Kidney (tissue), 14 donors: ENCODE results near the gene FBLN1. TPM values are rescaled to one million over a fixed set of nuclear protein-coding genes. Genes with fewer than 3 reads are reported as not detected.
A peak's percentile ranks its signal among the peaks of the same experiment; 100 is the strongest.

ENCODE experiments used
- DNase-seq, 5 donors: peaks; one replicate each; pipeline ENCODE4 v3.0.0-alpha.2; 2013 to 2020
- FAIRE-seq: peaks from 2 replicates; lab custom pipeline; 2012; peaks lifted over from hg19 to GRCh38; lab: Jason Lieb, UNC
- H3K27ac ChIP-seq, 2 donors: one replicate each; pipeline ENCODE4 v1.7.0; 2013; ENCODE audit warnings: low read depth in 2 of 2, low read length in 2 of 2, inconsistent platforms in 1 of 2
- H3K27me3 ChIP-seq: one replicate; pipeline ENCODE4 v1.7.1; 2013; ENCODE audit warnings: low read length, inconsistent platforms; ENCODE audit not compliant: control insufficient read depth, insufficient read depth
- H3K36me3 ChIP-seq, 3 donors: one replicate each; pipeline versions ENCODE4 v1.7.0 to v1.7.1; 2013; ENCODE audit warnings: low read length in 3 of 3, control low read depth in 1 of 3, inconsistent platforms in 1 of 3; ENCODE audit not compliant: insufficient read depth in 3 of 3, control insufficient read depth in 2 of 3
- H3K4me1 ChIP-seq, 3 donors: one replicate each; pipeline versions ENCODE4 v1.7.0 to v1.7.1; 2013; ENCODE audit warnings: low read length in 3 of 3, inconsistent platforms in 1 of 3, low read depth in 1 of 3; ENCODE audit not compliant: control insufficient read depth in 2 of 3, insufficient read depth in 2 of 3
- H3K4me3 ChIP-seq, 3 donors: one replicate each; pipeline versions ENCODE4 v1.7.0 to v1.8.1; 2013; ENCODE audit warnings: low read length in 3 of 3, control low read depth in 1 of 3, inconsistent platforms in 1 of 3
- H3K9ac ChIP-seq, 3 donors: one replicate each; pipeline versions ENCODE4 v1.7.0 to v1.7.1; 2013; ENCODE audit warnings: low read length in 3 of 3, control low read depth in 1 of 3, inconsistent platforms in 1 of 3
- H3K9me3 ChIP-seq, 3 donors: one replicate each; pipeline versions ENCODE4 v1.7.0 to v1.7.1; 2013; ENCODE audit warnings: low read length in 3 of 3, control low read depth in 1 of 3, inconsistent platforms in 1 of 3; ENCODE audit not compliant: control insufficient read depth in 2 of 3, insufficient read depth in 1 of 3
- CTCF ChIP-seq: IDR thresholded peaks from 3 replicates; pipeline ENCODE4 v1.5.1; 2012; ENCODE audit warnings: mild to moderate bottlenecking, moderate library complexity, borderline replicate concordance; ENCODE audit not compliant: insufficient read depth; ENCODE audit errors: extremely low read depth
- intact Hi-C: fragments of 100-400 bp; cut with DNase I; formaldehyde crosslinking; loops from one replicate; pipeline ENCODE4 v1.11.1; 2022
- polyA plus RNA-seq: library from polyadenylated mRNA; stranded (reverse); fragments of 350-450 nt; fragmentation: Illumina TruSeq; extraction: RNeasy Lipid Tissue Mini Kit (QIAGEN cat#74804); gene quantifications from one replicate; pipeline ENCODE4 v1.2.3, GENCODE V29; 2014; ENCODE audit warnings: low read depth, low replicate concordance; ENCODE audit not compliant: insufficient read depth
- total RNA-seq: library from RNA; stranded (reverse); fragmentation: NEBNext Ultra II Directional; extraction: Animal tissue kit (Norgen Biotek cat#: 25700); gene quantifications from one replicate; pipeline ENCODE4 v1.2.1, GENCODE V29; 2021
- donor health status: control.
- donor health status: control.
- donor health status: control.
- donor health status: control.
- donor health status: control.
- donor health status: DM: yes; HTN: yes; CAD: no.
- donor health status: Normal renal cell carcinoma (clear cell type).

FBLN1 gene
- total and polyA plus RNA-seq, 2 donors from 2014 or later: 23.3 to 105 TPM

- no peaks in the 10 kb centered on the region for H3K36me3 ChIP-seq
- H3K9me3 ChIP-seq: no peaks in the 10 kb centered on the region
- no peaks in the 10 kb centered on the region for H3K4me1 ChIP-seq
- FAIRE-seq: no peak
- no peak for DNase-seq
- TF ChIP-seq CTCF: no peak
- H3K27ac ChIP-seq: no peak overlapping the region
- H3K27me3 ChIP-seq: no peaks in the 10 kb centered on the region
- intact Hi-C loops: no loop called here
- no peak overlapping the region for H3K4me3 ChIP-seq
- H3K9ac ChIP-seq: no peak overlapping the region
Measured at GRCh38 chr22:45458532-45458931, 44.2 kb upstream of the FBLN1 start.

DNA sequence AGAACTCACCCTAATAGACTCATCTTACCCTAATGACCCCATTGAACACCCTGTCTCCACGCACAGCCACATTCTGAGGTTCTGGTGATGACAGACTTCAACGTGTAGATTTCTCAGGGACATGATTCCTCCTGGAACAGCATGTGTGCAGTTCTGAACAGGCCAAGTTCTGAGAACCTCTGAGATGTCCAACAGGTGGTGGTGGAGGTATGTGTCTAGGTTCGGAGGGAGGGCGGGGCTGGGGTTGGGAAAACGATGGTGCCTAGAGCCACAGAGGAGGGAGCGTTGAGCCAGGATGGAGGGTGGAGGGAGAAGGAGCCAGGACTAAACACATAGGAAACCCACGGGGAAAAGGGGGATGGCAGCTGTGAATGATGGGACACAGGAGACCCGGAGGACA is 43.4 kb upstream of the FBLN1 start:
- H3K36me3 ChIP-seq: no peaks in the 10 kb centered on the region
- no peak overlapping the region for H3K4me3 ChIP-seq
- H3K4me1 ChIP-seq: no peaks in the 10 kb centered on the region
- no peaks in the 10 kb centered on the region for H3K9me3 ChIP-seq
- DNase-seq (no peak), FAIRE-seq (no peak)
- no peak for TF ChIP-seq CTCF
- H3K27me3 ChIP-seq: no peaks in the 10 kb centered on the region
- H3K9ac ChIP-seq: no peak overlapping the region
- no peak overlapping the region for H3K27ac ChIP-seq
- intact Hi-C loops: no loop called here

GRCh38 chr22:45460288-45461109 is 42.2 kb upstream of the FBLN1 start:
- H3K4me3 ChIP-seq: no peak overlapping the region
- no peak for FAIRE-seq
- no peaks in the 10 kb centered on the region for H3K27me3 ChIP-seq
- no peaks in the 10 kb centered on the region for H3K4me1 ChIP-seq
- H3K9ac ChIP-seq: no peak overlapping the region
- H3K9me3 ChIP-seq: no peaks in the 10 kb centered on the region
- peak overlapping the region in 1 of 2 donors; percentile 36 for H3K27ac ChIP-seq
- peak; percentile 68 to 96 (median 83) for DNase-seq
- no peaks in the 10 kb centered on the region for H3K36me3 ChIP-seq
- intact Hi-C loops: no loop called here
- no peak for TF ChIP-seq CTCF
